Pons (tissue), 1 donor: ENCODE measurements around the gene ABCD2.
"Not testable (repeated sequence)": the region's sequence is repeated elsewhere in the genome, so short reads cannot be mapped to it uniquely, and the experiment has no call there.

Experiments used
- DNase-seq: peaks from one replicate; pipeline ENCODE4 v3.0.0-alpha.2; 2016; ENCODE audit warnings: low spot score

Gene ABCD2

DNA sequence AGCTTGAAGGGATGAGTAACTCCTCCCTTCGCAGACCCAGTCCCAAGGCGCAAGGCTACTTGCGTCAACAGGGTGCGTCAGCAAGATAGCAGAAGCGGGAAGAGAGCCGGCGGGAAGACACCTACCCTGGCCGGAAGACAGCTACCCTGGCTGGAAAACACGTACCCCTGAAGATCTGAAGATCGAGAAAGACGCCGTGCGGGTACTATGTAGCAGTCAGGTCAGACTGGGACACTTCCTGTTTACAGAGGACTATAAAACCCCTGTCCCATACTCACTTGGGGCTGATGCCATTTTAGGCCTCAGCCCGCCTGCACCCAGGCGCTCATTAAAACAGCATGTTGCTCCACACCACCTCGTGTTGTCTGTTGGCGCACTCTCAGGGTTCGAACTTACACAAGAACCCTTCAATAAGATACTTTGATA lies 80.9 kb downstream of the ABCD2 start:
- no peak for DNase-seq

DNA sequence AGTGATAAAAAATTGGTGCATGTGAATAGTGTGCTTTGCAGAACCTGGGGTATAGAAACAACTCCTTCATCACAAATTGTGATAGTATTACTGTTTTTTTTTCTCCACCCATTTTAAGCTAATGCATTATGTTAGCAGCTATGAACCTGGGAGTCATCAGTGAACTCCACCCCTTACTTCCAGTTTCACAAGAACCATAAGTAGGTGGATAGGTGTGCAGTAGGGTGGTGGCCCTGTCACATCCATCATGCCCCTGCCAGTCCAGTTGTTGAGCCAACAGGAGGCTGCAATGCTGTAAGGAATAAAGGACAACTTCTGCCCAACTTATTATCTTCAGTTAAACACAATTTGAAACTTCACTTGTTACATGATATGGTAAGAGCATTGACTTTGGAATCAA lies 85.7 kb downstream of the ABCD2 start:
- no peak for DNase-seq

DNA sequence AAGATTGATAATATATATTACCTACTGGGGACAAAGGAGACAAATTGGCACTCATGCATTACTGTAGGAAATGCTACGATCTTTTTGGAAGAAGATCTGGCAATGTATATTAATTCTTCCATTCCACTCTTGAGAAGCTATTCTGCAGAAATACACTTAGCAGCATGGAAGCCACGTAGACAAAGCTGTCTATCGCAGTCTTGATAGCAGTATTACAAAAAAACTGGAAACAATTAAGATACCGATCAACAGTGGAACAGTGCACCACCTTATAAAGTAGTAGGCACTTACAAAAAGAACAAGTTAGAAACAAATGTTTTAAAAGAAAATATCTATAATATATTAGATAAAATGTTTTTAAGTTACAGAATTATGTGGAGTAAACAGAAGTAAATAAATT lies 87.2 kb downstream of the ABCD2 start:
- no peak for DNase-seq

DNA sequence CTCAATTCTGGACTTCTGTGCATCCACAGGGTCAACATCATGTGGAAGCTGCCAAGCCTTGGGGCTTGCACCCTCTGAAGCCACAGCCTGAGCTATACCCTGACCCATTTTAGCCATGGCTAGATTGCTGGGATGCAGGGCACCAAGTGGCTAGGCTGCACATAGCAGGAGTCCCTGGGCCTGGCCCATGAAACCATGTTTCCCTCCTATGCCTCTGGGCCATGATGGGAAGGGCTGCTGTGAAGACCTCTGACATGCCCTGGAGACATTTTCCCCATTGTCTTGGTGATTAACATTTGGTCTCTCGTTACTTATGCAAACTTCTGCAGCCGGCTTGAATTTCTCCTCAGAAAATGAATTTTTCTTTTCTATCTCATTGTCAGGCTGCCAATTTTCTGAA lies 92.6 kb downstream of the ABCD2 start:
- DNase-seq = no peak

DNA sequence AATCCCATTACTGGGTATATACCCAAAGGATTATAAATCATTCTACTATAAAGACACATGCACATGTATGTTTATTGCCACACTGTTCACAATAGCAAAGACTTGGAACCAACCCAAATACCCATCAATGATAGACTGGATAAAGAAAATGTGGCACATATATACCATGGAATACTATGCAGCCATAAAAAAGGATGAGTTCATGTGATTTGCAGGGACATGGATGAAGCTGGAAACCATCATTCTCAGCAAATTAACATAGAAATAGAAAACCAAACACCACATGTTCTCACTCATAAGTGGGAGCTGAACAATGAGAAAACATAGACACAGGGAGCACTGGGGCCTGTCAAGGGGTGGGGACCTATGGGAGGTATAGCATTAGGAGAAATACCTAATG lies 97.4 kb downstream of the ABCD2 start:
- DNase-seq = not testable (repeated sequence)

DNA sequence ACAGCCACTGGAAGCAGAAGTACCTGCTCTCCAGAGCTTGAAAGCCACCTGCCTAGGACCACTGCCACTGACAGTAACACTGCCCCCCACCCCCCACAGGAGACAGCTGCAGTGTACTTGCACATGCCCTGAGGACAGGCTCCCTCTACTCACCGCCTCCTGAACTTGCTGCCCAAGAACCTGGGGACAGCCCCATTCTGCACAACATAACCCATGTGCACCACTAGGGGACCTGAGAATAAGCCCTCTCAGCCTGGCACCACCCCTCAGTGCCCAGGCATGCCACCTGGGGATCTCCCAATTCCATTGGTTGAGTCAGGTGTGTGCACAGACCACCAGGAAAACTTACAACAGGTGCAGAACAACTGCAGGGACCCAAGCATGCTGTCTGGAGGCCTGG lies 109.6 kb downstream of the ABCD2 start:
- no peak for DNase-seq

DNA sequence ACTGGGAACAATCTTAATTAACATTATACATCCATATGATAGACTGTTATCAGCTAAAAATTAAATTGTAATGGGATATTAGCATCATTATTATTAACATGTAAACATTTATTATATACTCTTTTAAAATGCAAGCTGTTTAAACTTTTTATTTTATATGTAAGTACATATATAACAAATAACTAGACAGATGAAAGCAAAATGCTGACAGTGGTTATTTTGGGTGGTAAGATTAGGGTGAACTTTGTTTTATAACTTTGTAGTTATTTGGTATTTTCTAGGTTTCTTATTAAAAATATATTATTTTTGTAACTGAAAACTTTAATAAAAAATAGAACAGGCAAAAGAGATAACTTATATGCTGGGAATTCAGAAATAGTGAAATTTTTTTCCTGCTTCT lies 114.0 kb downstream of the ABCD2 start:
- DNase-seq = no peak

DNA sequence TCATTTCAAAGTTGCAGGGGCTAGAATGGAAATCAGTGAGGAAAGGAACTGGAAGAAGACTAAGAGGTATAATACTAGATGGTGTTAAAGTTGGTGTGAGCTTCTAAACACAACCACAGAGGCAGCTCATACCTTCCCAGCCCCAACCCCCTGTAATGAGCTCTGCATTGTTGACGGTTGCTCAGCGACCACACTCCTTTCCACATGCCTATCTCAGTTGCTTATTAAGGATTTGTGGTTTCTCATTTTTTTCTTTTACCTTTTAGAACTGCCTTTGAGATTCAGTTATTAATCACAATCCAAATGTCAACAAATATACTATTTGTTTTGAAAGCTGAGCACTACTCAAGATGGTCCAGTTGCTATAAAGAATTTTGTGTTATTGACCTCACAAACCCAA lies 114.6 kb downstream of the ABCD2 start:
- no peak for DNase-seq

DNA sequence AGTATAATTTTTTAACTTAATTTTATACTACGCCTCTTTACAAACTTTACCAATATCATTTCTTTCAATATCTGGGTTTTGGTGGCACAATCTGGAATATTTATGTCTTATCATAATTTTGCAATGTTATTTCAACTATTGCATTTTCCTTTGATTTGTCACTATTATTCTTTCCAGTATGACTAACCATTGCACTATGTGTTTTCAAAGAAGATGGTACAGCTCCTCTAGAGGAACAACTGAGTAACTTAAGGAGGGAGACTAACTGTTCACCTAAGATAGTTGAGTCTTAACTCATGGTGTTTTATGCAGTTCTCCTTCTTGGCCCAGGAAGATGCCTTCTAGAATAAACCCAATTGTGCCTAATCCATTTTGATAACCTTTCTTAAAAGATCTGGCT lies 116.2 kb downstream of the ABCD2 start:
- DNase-seq = no peak

DNA sequence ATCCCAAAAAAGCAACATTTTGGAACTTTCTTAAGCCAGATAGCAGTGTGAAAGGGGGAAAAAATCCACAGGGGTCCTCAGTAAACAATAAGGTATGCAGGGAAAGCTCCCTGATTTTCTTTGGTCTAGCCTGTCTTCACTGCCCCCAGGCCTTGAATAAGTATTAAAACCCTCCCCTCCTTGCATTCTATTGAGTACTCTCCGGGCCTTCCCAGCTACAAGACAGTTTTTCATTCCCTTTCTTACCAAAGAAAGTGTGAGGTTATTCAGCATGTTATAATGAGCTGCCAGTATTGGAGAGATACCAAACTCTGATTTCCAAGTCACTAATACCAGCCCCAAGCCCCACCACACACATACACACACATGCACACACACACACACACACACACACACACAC lies 116.9 kb downstream of the ABCD2 start:
- no peak for DNase-seq
